Measurements from ENCODE around the gene CD28. TPM values are rescaled to one million over a fixed set of nuclear protein-coding genes. Genes with fewer than 3 reads are reported as not detected.

Gene CD28
- total and polyA plus RNA-seq, 9 of the 15 experiments (the other 6 are each of a cell fraction or from before 2014, with no cell fraction given): 0.01 to 0.11 TPM; not detected in 7

- TF ChIP-seq CEBPG (CRISPR knock-in tag; IDR thresholded peaks at IDR 0.05) (no peak), CEBPG (tag; conservative IDR thresholded peaks at IDR 0.05 in 1 of 2, IDR thresholded peaks at IDR 0.05 in 1 of 2) (no peak), NR2F6 (CRISPR knock-in tag; IDR thresholded peaks at IDR 0.05) (no peak), RHOXF2B (CRISPR knock-in tag; conservative IDR thresholded peaks at IDR 0.05) (no peak)
Observed at GRCh38 chr2:203660465-203660864, 46.0 kb upstream of the CD28 start (continued).

- H3K9me1 ChIP-seq (ENCODE audit: control insufficient read depth, insufficient read depth, low read length): no peaks in the 10 kb centered on the region
- no peak overlapping the region for H3K4me2 ChIP-seq (ENCODE audit: insufficient read depth, low read length)
- no peak for FAIRE-seq
- peaks cover 0 to 11% of the 10 kb centered on the region in 2 experiments; a peak in 3 of 5 replicates for H3K27me3 ChIP-seq (ENCODE audit: control insufficient read depth in 2 of 2, insufficient read depth in 2 of 2, low read length in 2 of 2)
- no peaks in the 10 kb centered on the region for H3K79me2 ChIP-seq (ENCODE audit: control insufficient read depth, insufficient read depth, low read length)
- no peaks in the 10 kb centered on the region for H3K9me3 ChIP-seq (replicated peaks; ENCODE audit: control insufficient read depth, insufficient read depth, low read depth, low read length)
- CTCF ChIA-PET (ENCODE audit: low intra/inter-chr PET ratio): no interaction called here
- POLR2A ChIA-PET: no interaction called here
- DNase-seq (ENCODE audit: extremely low read depth in 1 of 4, low spot score in 3 of 4): no peak
- no peaks in the 10 kb centered on the region for H3K36me3 ChIP-seq (ENCODE audit: control insufficient read depth, insufficient read depth, low read length)
- H3K4me3 ChIP-seq: no peak overlapping the region
- H3K4me1 ChIP-seq (replicated peaks in 1 of 2; ENCODE audit: control insufficient read depth in 2 of 2, insufficient read depth in 2 of 2, low read length in 2 of 2): no peaks in the 10 kb centered on the region
- 4% methylated on average over 3 of the region's 3 CpGs for WGBS (ENCODE audit: insufficient coverage, low coverage, missing lambda C conversion rate)
- intact Hi-C loops (cut with micrococcal nuclease) (no loop called here), in situ Hi-C loops (cut with MboI) (no loop called here)
- no peak for TF ChIP-seq ZC3H4 (CRISPR knock-in tag; IDR thresholded peaks at IDR 0.05; ENCODE audit: borderline replicate concordance)
- no peak for TF ChIP-seq RBBP5 (IDR thresholded peaks at IDR 0.05; ENCODE audit: borderline replicate concordance, insufficient read depth, low read length, poor library complexity, severe bottlenecking)
- TF ChIP-seq GATA2 (CRISPR knock-in tag; IDR thresholded peaks at IDR 0.05): no peak
- no peak for TF ChIP-seq LEF1 (IDR thresholded peaks at IDR 0.05)
- TF ChIP-seq HBP1 (CRISPR knock-in tag; IDR thresholded peaks at IDR 0.05): no peak
- TF ChIP-seq ZNF436 (CRISPR knock-in tag; IDR thresholded peaks at IDR 0.05): no peak
- no peak for TF ChIP-seq U2AF1 (optimal IDR thresholded peaks at IDR 0.05; ENCODE audit: low read depth, low read length)
- no peak for TF ChIP-seq SRSF9 (IDR thresholded peaks at IDR 0.05; ENCODE audit: borderline replicate concordance, low read depth, low read length)
- TF ChIP-seq ZFP36 (IDR thresholded peaks at IDR 0.05; ENCODE audit: low read depth, low read length, partially characterized antibody): no peak
- TF ChIP-seq RBM39 (optimal IDR thresholded peaks at IDR 0.05; ENCODE audit: low read depth, low read length): no peak
- no peak for TF ChIP-seq THRA (IDR thresholded peaks at IDR 0.05)
- TF ChIP-seq ZNF143 (CRISPR knock-in tag; IDR thresholded peaks at IDR 0.05): no peak
- H3K9ac ChIP-seq (ENCODE audit: insufficient read depth in 1 of 2, low read depth in 2 of 2, low read length in 2 of 2): no peak overlapping the region
- no peak for ATAC-seq
- no peak overlapping the region for H3K27ac ChIP-seq (ENCODE audit: extremely low read depth, low read depth, low read length)
- no TSS peak for BruUV-seq (replicated peaks)
- no peaks in the 10 kb centered on the region for H4K20me1 ChIP-seq (replicated peaks; ENCODE audit: control insufficient read depth, insufficient read depth, low read length)
- no peak overlapping the region for H2AFZ ChIP-seq (ENCODE audit: low read depth, low read length)
Observed at GRCh38 chr2:203661279-203661908, 45.0 kb upstream of the CD28 start.

All from K562 (cell line).